CD4-positive, alpha-beta T cell treated with Interleukin-12 subunit alpha and Interleukin-12 subunit beta, for 1 hour (primary cell): ENCODE measurements around the gene GIT1.
"Not testable (repeated sequence)": the region's sequence is repeated elsewhere in the genome, so short reads cannot be mapped to it uniquely, and the experiment has no call there.

Experiments used
- DNase-seq: peaks from one replicate; pipeline ENCODE4 v3.0.0-alpha.2; 2020

GIT1 gene

DNA sequence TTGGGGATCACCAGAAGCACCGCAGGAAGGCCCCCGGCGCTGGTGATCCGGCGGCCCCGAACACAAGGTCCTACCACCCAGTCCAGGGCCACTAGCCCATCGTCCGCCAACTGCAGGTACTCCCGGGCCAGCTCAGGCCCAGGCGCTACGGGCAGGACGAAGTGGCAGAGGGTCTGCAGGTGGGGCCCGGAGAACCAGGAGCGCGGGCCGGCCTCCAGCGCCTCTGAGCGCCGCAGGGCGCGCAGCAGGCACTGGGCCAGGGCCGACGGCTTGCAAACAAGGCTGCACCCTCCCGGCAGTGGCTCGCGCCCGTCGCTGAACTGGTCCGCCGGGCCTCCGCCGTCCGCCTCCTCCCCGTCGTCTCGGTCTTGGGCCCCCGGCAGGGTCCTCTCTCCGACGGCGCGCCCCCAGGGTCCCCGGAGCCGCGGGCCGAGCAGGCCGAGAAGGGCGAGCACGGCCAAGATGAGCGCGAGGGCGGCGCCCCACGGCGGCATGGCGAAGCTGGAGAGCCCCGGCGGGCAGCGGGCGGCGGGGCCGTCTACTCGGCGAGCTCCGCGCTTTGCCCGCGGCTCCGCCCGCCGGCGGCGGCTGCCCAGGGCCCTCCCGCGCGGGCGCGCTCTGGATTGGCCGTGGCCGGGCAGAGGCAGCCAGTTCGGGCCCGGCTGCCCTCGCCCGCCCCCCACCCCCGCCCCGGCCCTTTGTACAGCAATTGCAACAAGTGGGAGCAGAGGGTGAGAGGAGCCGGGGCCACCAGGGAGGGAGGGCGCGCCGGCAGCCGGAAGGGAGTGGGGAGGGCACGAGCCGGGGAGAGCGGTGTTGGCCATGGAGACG is 22.8 kb downstream of the GIT1 start, which contains the start of gene ABHD15:
ABHD15 (minus strand) TSS at position 565 of the 831 bp plus-strand sequence; CDS start at position 494, 71 bp downstream.
- DNase-seq = peak; percentile 61

DNA sequence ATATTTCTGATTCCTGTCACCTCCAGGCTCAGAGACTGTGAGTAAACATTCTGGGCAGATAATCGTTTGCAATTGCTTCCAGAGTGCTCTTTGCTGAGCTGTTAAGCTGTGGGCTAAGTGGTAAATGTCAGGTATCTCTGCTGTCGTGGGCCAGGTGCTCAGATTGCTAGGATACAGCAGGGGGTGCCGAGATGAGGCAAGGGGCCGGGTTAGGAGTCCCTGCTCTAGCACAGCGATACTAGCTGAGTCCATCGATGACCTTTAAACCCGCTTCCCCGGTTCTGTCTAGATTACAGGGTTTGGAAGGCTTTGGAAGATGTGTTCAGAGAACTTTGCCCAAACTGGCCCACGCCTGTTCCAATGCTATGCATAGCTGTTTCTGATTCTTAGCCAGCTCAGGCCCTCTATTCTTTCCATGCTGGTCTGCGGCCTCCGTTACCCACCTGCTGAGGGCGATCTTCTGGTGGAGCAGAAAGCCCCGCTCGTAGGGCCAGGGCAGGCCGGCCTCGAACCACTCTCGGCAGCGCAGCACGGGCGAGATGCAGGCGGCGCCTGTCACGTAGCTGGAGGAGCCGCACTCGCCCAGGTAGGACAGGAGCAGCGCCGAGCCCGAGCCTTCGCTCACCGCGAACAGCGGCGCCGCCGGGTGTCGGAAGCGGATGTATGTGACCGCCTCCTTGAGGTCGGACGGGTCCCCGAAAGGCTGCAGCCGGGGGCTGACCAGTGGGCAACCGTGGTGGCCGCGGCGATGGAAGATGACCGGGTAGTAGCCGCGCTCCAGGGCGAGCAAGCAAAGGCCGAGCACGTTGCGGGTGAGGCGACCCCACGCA is 23.6 kb downstream of the GIT1 start:
- peak; percentile 64 for DNase-seq

DNA sequence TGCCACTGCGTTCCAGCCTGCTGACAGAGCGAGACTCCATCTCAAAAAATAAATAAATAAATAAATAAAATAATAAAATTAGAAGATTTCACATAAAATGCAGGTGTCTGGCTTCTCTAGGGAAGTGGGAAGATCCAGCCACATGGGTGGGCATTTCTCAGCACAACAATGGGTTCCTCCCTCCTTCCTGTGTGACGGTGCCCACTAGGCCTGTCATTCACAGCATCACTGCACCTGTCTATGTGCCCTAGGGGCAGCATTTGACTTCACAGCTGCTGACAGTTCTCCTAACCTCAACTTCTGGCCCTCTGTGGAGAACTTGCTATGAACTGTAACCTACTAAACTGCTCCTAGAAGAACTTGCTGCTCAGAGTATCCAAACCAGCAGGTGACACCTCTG is 25.6 kb downstream of the GIT1 start:
- DNase-seq = no peak

- no peak for DNase-seq
Measured at GRCh38 chr17:29562615-29563014, 26.8 kb downstream of the GIT1 start.

- peak; percentile 29 for DNase-seq
Measured at GRCh38 chr17:29561554-29562517, 27.6 kb downstream of the GIT1 start.

- no peak for DNase-seq
Measured at GRCh38 chr17:29560316-29560715, 29.1 kb downstream of the GIT1 start.

DNA sequence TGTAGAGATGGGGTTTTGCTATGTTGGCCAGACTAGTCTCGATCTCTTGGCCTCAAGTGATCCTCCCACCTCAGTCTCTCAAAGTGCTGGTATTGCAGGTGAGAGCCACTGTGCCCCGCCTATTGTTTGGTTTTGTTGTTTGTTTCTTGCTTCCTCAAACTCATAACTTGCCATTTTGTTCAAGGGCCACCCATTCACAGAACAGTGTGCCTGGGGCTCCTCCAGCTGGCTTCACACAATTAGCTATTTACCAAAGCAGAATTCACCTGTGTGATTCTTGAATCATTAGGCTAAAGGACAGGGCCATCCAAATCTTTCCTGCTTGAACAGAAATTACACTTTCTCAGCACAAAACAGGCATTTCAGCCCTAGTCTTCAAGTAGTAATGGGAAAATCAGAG is 29.8 kb downstream of the GIT1 start:
- DNase-seq = no peak

DNA sequence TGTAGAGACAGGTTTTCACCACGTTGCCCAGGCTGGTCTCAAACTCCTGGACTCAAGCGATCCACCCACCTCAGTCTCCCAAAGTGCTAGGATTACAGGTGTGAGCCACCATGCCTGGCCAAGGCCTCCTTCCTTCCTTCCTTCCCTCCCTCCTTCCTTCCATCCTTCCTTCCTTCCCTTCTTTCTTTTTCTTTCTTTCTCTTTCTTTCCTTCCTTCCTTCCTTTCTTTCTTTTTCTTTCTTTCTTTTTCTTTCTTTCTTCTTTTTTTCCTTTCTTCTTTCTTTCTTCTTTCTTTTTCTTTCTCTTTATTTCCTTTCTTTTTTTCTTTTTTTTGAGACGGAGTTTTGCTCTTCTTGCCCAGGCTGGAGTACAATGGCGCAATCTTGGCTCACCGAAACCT is 31.3 kb downstream of the GIT1 start:
- DNase-seq = not testable (repeated sequence)

GRCh38 chr17:29557739-29558116 is 31.7 kb downstream of the GIT1 start:
- no peak for DNase-seq

GRCh38 chr17:29557085-29557738 is 32.2 kb downstream of the GIT1 start:
- DNase-seq = no peak

- DNase-seq = no peak
Measured at GRCh38 chr17:29555840-29556239, 33.6 kb downstream of the GIT1 start.

- no peak for DNase-seq
Measured at GRCh38 chr17:29549177-29549923, 40.1 kb downstream of the GIT1 start.

DNA sequence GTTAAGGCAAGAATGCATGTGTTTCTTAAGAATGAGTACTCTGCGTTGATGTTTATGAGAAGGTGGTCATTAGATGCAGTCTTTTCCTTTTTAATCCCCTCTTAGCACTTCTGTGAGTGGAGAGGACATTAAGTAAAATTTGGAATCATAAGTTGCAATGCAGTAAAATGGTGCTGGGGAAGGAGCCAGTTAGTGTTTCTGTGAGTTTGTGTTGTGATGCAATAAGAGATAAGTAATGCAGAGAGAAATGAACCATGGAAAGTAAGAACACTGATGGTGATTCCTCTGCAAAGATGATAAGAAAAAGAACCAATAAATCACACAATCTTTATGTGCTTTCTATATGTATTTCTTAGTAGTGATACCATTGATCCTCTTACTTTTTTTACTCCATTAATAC is 42.6 kb downstream of the GIT1 start:
- no peak for DNase-seq

GRCh38 chr17:29546085-29546484 is 43.4 kb downstream of the GIT1 start:
- no peak for DNase-seq

DNA sequence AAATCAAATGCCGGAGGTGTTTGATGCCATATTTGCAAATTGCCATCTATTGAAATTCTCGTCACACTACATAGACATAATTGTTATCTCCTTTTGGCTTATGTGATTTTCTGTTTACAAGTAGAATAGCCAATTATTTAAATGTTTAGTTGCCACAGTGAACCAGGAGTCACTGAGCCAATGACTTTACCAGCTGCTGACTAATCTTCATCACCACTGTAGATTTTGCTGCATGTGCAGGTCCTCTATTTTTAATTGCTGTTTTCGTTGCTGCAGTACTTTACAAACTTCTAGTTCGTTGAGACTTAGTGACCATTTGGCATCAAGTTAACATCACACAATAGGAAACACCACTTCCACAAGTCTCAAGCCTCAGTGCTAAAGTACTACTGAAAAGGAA is 45.4 kb downstream of the GIT1 start:
- DNase-seq = no peak

- no peak for DNase-seq
Measured at GRCh38 chr17:29533976-29534375, 55.5 kb downstream of the GIT1 start.

- DNase-seq = no peak
Measured at GRCh38 chr17:29526322-29526721, 63.1 kb downstream of the GIT1 start.

GRCh38 chr17:29524692-29525091 is 64.8 kb downstream of the GIT1 start:
- DNase-seq = no peak
